Calu3 (cell line): ENCODE measurements around the gene CCDC117. TPM values are rescaled to one million over a fixed set of nuclear protein-coding genes. Genes with fewer than 3 reads are reported as not detected.

ENCODE experiments used
- BruUV-seq: library from RNA; stranded (reverse); fragments of 400-500 nt; replicated peaks from 2 replicates; lab custom pipeline; 2021; lab: Mats Ljungman, UMichigan
- CTCF ChIA-PET: fragments of 300-600 bp; sonication (Branson Sonifier 250); formaldehyde crosslinking; loops from one replicate; lab custom pipeline; 2022; ENCODE audit warnings: antibody characterized with exemption; lab: Charles Lee
- DNase-seq: peaks from one replicate; pipeline ENCODE4 v3.0.0; 2022
- H3K27ac Mint-ChIP-seq: one replicate; pipeline ENCODE4 v1.8.0; 2022; ENCODE audit warnings: mixed read lengths; ENCODE audit not compliant: unreplicated experiment
- H3K27me3 Mint-ChIP-seq: one replicate; pipeline ENCODE4 v1.8.0; 2022; ENCODE audit warnings: mixed read lengths; ENCODE audit not compliant: unreplicated experiment
- H3K36me3 Mint-ChIP-seq: one replicate; pipeline ENCODE4 v1.8.0; 2022; ENCODE audit warnings: mild to moderate bottlenecking, moderate library complexity, mixed read lengths; ENCODE audit not compliant: insufficient read depth, unreplicated experiment
- H3K4me1 Mint-ChIP-seq: one replicate; pipeline ENCODE4 v1.8.0; 2022; ENCODE audit warnings: mild to moderate bottlenecking, low read depth, mixed read lengths; ENCODE audit not compliant: unreplicated experiment
- H3K4me3 Mint-ChIP-seq: one replicate; pipeline ENCODE4 v1.8.0; 2022; ENCODE audit warnings: mild to moderate bottlenecking, low read depth, moderate library complexity, mixed read lengths; ENCODE audit not compliant: unreplicated experiment
- H3K9me3 Mint-ChIP-seq: one replicate; pipeline ENCODE4 v1.8.0; 2022; ENCODE audit warnings: low read depth, mixed read lengths; ENCODE audit not compliant: unreplicated experiment
- intact Hi-C: fragments of 100-400 bp; cut with micrococcal nuclease; formaldehyde crosslinking; loops from one replicate; pipeline ENCODE4 v1.10.0; 2022; ENCODE audit not compliant: unreplicated experiment
- total RNA-seq: library from RNA; stranded (reverse); gene quantifications from 2 replicates; pipeline ENCODE4 v1.2.3, GENCODE V29; 2022
- TF ChIP-seq, protein P1 (sequence below): fragments of 200-600 bp; IDR thresholded peaks from one replicate; pipeline ENCODE4 v1.8.0; 2022; ENCODE audit warnings: antibody characterized with exemption; ENCODE audit not compliant: unreplicated experiment

CCDC117 gene
- total RNA-seq, 1 experiment from 2014 or later, result 27.0 TPM

DNA sequence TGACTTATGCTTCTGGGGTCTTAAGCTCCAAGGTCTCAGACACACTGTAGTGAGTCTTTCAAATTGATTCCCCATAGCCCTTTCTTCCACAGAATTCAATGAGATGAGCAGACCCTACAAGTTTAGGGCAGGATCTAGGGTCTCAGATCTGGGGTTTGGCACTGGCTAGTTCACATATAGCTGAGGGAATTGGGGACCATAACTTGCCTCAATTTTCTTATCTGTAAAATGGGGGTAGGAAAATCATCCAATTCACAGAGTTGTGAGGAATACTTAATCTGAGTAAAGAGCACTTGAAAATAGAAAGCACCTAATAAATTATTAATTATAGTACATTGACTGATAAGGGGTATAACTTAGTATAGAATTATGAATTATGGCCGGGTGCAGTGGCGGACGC lies 5.9 kb upstream of the CCDC117 start:
- H3K36me3 Mint-ChIP-seq, result no peaks in the 10 kb centered on the region
- TF ChIP-seq, protein P1, sequence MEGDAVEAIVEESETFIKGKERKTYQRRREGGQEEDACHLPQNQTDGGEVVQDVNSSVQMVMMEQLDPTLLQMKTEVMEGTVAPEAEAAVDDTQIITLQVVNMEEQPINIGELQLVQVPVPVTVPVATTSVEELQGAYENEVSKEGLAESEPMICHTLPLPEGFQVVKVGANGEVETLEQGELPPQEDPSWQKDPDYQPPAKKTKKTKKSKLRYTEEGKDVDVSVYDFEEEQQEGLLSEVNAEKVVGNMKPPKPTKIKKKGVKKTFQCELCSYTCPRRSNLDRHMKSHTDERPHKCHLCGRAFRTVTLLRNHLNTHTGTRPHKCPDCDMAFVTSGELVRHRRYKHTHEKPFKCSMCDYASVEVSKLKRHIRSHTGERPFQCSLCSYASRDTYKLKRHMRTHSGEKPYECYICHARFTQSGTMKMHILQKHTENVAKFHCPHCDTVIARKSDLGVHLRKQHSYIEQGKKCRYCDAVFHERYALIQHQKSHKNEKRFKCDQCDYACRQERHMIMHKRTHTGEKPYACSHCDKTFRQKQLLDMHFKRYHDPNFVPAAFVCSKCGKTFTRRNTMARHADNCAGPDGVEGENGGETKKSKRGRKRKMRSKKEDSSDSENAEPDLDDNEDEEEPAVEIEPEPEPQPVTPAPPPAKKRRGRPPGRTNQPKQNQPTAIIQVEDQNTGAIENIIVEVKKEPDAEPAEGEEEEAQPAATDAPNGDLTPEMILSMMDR, result no peak
- no TSS peak for BruUV-seq
- H3K27ac Mint-ChIP-seq, result no peak overlapping the region
- no peak for DNase-seq
- no peaks in the 10 kb centered on the region for H3K4me1 Mint-ChIP-seq
- H3K4me3 Mint-ChIP-seq, result no peak overlapping the region
- H3K9me3 Mint-ChIP-seq, result peaks cover 2% of the 10 kb centered on the region
- intact Hi-C loops, result no loop called here
- CTCF ChIA-PET, result no interaction called here
- no peaks in the 10 kb centered on the region for H3K27me3 Mint-ChIP-seq

DNA sequence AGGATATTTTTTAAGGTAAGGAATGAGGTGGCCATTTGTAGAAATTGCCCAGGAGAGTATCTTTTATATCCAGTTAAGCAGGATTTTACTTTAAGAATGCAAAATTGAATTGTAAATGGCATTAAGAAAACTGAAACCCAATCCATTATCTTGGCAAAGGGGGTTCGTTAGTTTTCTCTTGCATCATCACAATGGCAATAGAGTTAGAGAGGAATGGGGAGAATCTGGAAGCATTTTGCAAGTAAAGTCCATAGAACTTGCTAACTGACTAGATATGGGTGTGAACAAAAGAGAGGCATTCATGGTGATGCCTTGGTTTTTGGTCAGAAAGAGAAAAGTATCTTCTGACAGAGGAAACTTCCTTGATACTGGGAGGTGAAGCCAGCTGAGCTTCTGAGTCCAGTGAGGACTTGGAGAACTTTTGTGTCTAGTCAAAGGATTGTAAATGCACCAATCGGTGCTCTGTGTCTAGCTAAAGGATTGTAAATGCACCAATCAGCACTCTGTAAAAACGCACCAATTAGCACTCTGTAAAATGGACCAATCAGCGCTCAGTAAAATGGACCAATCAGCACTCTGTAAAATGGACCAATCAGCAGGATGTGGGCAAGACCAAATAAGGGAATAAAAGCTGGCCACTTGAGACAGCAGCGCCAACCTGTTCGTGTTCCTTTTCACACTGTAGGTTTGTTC lies 3.6 kb upstream of the CCDC117 start:
- Mint-ChIP-seq H3K4me3 (no peak overlapping the region), H3K27me3 (no peaks in the 10 kb centered on the region), H3K9me3 (peaks cover 2% of the 10 kb centered on the region), H3K4me1 (peaks cover 6% of the 10 kb centered on the region), H3K27ac (no peak overlapping the region), H3K36me3 (peaks cover 18% of the 10 kb centered on the region)
- TF ChIP-seq, protein P1, result no peak
- intact Hi-C loops, result no loop called here
- CTCF ChIA-PET, result no interaction called here
- DNase-seq, result no peak
- BruUV-seq, result no TSS peak

DNA sequence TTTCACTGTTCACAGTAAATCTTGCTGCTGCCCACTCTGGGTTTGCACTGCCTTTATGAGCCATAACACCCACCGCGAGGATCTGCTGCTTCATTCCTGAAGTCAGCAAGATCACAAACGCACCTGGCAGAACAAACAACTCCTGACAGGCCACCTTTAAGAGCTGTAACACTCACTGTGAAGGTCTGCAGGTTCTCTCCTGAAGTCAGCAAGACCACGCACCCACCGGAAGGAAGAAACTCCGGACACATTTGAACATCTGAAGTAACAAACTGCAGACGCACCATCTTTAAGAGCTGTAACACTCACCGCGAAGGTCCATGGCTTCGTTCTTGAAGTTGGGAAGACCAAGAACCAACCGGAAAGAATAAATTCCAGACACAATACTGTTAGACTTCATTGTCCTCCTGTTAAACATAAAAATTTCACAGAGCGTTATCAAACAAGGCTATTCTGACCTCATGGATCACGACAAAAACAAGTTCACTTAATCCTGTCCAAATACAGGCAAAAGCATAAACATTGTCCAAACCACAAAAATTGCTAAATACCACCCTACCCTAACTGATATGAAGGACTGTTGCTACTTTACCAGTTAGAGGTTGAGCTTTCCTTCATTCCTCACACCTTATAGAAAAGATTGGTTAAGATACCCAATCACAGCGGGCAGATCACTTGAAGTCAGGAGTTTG lies 3.0 kb upstream of the CCDC117 start:
- Mint-ChIP-seq H3K36me3 (peaks cover 23% of the 10 kb centered on the region), H3K27me3 (no peaks in the 10 kb centered on the region), H3K4me1 (peaks cover 13% of the 10 kb centered on the region), H3K4me3 (no peak overlapping the region), H3K27ac (no peak overlapping the region), H3K9me3 (peaks cover 2% of the 10 kb centered on the region)
- CTCF ChIA-PET, result no interaction called here
- intact Hi-C loops, result no loop called here
- no peak for DNase-seq
- BruUV-seq, result no TSS peak
- TF ChIP-seq, protein P1, result no peak

GRCh38 chr22:28771195-28771791 lies 1.2 kb upstream of the CCDC117 start:
- no TSS peak for BruUV-seq
- TF ChIP-seq, protein P1, result no peak
- H3K4me3 Mint-ChIP-seq, result no peak overlapping the region
- intact Hi-C loops, result no loop called here
- DNase-seq, result no peak
- CTCF ChIA-PET, result interaction anchor here (1.5 kb wide), 1 partner anchor 47 kb away, joined by 3 read pairs; no protein-coding TSS in a partner anchor
- H3K27ac Mint-ChIP-seq, result no peak overlapping the region
- H3K9me3 Mint-ChIP-seq, result peaks cover 2% of the 10 kb centered on the region
- no peaks in the 10 kb centered on the region for H3K27me3 Mint-ChIP-seq
- peaks cover 40% of the 10 kb centered on the region for H3K36me3 Mint-ChIP-seq
- H3K4me1 Mint-ChIP-seq, result peaks cover 23% of the 10 kb centered on the region
